B cell (primary cell): ENCODE results near the gene STPG3. TPM values are rescaled to one million over a fixed set of nuclear protein-coding genes. Genes with fewer than 3 reads are reported as not detected.
A peak's percentile ranks its signal among the peaks of the same experiment; 100 is the strongest.

Experiments
- ATAC-seq: fragments of 200-7000 bp; cut with Tn5 transposase; one replicate; pipeline ENCODE4 v1.10.0; 2021; ENCODE audit warnings: low read depth, mild to moderate bottlenecking, moderate number of reproducible peaks, moderate library complexity
- CTCF ChIA-PET: fragments of 350-600 bp; sonication (Branson Sonifier 250); formaldehyde crosslinking; loops from one replicate; lab custom pipeline; 2021; ENCODE audit warnings: antibody characterized with exemption, inconsistent platforms; lab: Charles Lee
- POLR2A ChIA-PET: fragments of 350-600 bp; sonication (Branson Sonifier 250); formaldehyde crosslinking; loops from one replicate; lab custom pipeline; 2021; ENCODE audit warnings: antibody characterized with exemption; lab: Charles Lee
- DNase-seq: peaks from one replicate; pipeline ENCODE4 v3.0.0; 2013
- H2AFZ ChIP-seq: 2 replicates; pipeline ENCODE4 v1.6.1; 2012; ENCODE audit warnings: mild to moderate bottlenecking, low read depth, low read length; ENCODE audit not compliant: insufficient read depth, poor library complexity, severe bottlenecking
- H3K27ac ChIP-seq, 2 donors: 1 replicate in 1 of 2; 2 replicates in 1 of 2; pipeline ENCODE4 v1.5.1; 2012 to 2013; ENCODE audit warnings: low read length in 2 of 2, mild to moderate bottlenecking in 2 of 2, moderate library complexity in 1 of 2
- H3K27me3 ChIP-seq, 4 experiments: fragments of 200-600 bp in 1 of 4; sonication (generic) in 1 of 4; replicated peaks in 1 of 4; 1 replicate in 2 of 4; 2 replicates in 2 of 4; pipeline versions ENCODE4 v1.6.1 to v1.7.0; 2013 to 2016; ENCODE audit warnings: low read length in 3 of 4, mild to moderate bottlenecking in 2 of 4, mixed read lengths in 1 of 4, moderate library complexity in 1 of 4; ENCODE audit not compliant: insufficient read depth in 4 of 4, control insufficient read depth in 3 of 4; ENCODE audit errors: control extremely low read depth in 1 of 4
- H3K36me3 ChIP-seq, 2 experiments: replicated peaks in 1 of 2; 1 replicate in 1 of 2; 2 replicates in 1 of 2; pipeline versions ENCODE4 v1.6.1 to v1.7.1; 2013; ENCODE audit warnings: low read length in 1 of 2; ENCODE audit not compliant: insufficient read depth in 2 of 2, control insufficient read depth in 1 of 2; ENCODE audit errors: control extremely low read depth in 1 of 2, extremely low read depth in 1 of 2
- H3K4me1 ChIP-seq, 2 donors: fragments of 200-600 bp in 1 of 2; sonication (generic) in 1 of 2; 1 replicate in 1 of 2; 2 replicates in 1 of 2; pipeline versions ENCODE4 v1.5.1 to v1.6.1; 2013 to 2017; ENCODE audit warnings: low read length in 2 of 2; ENCODE audit not compliant: control insufficient read depth in 2 of 2, insufficient read depth in 2 of 2
- H3K4me2 ChIP-seq: replicated peaks from 2 replicates; pipeline ENCODE3; 2012; ENCODE audit warnings: mild to moderate bottlenecking, low read depth, low read length; ENCODE audit not compliant: poor library complexity, severe bottlenecking
- H3K4me3 ChIP-seq, 5 experiments: fragments of 200-600 bp in 1 of 5; sonication (generic) in 1 of 5; 1 replicate in 3 of 5; 2 replicates in 2 of 5; pipeline versions ENCODE4 v1.5.1 to v1.7.0; 2011 to 2016; ENCODE audit warnings: low read length in 4 of 5, mild to moderate bottlenecking in 4 of 5, low read depth in 2 of 5, control low read depth in 1 of 5, moderate library complexity in 1 of 5; ENCODE audit not compliant: insufficient read depth in 1 of 5; ENCODE audit errors: control extremely low read depth in 1 of 5, extremely low read depth in 1 of 5
- H3K79me2 ChIP-seq: fragments of 200-600 bp; sonication (generic); one replicate; pipeline ENCODE4 v1.6.0; 2016; ENCODE audit warnings: low read length; ENCODE audit not compliant: control insufficient read depth, insufficient read depth
- H3K9ac ChIP-seq: fragments of 200-600 bp; sonication (generic); 2 replicates; pipeline ENCODE4 v1.6.1; 2017; ENCODE audit warnings: mild to moderate bottlenecking, low read length, moderate library complexity
- H3K9me3 ChIP-seq, 3 donors: one replicate each; pipeline versions ENCODE4 v1.6.1 to v1.7.1; 2013; ENCODE audit warnings: low read length in 2 of 3; ENCODE audit not compliant: control insufficient read depth in 2 of 3, insufficient read depth in 1 of 3; ENCODE audit errors: control extremely low read depth in 1 of 3
- H4K20me1 ChIP-seq: 2 replicates; pipeline ENCODE4 v1.6.0; 2012; ENCODE audit warnings: mild to moderate bottlenecking, low read length; ENCODE audit not compliant: insufficient read depth, control insufficient read depth, poor library complexity, severe bottlenecking
- H3K27ac Mint-ChIP-seq: one replicate; pipeline ENCODE4 v1.8.0; 2021; ENCODE audit warnings: mixed read lengths
- H3K27me3 Mint-ChIP-seq: one replicate; pipeline ENCODE4 v1.8.0; 2021; ENCODE audit warnings: mixed read lengths
- H3K4me1 Mint-ChIP-seq: one replicate; pipeline ENCODE4 v1.8.0; 2021; ENCODE audit warnings: mixed read lengths
- H3K4me3 Mint-ChIP-seq: one replicate; pipeline ENCODE4 v1.8.0; 2021; ENCODE audit warnings: mixed read lengths
- H3K9me3 Mint-ChIP-seq: one replicate; pipeline ENCODE4 v1.8.0; 2022; ENCODE audit warnings: mixed read lengths; ENCODE audit not compliant: insufficient read depth
- EZH2 ChIP-seq: IDR thresholded peaks from 2 replicates; pipeline ENCODE4 v1.6.1; 2012; ENCODE audit warnings: borderline replicate concordance, low read depth, mild to moderate bottlenecking, moderate library complexity, low read length; ENCODE audit not compliant: insufficient read depth, poor library complexity, severe bottlenecking
- whole genome bisulfite sequencing: methylation state at CpG from one replicate; pipeline ENCODE4 v1.1.5; 2013; ENCODE audit warnings: missing lambda C conversion rate; ENCODE audit not compliant: insufficient coverage; 5-methylcytosine and 5-hydroxymethylcytosine counted together
- intact Hi-C: fragments of 100-400 bp; cut with micrococcal nuclease; formaldehyde crosslinking; loops from one replicate; pipeline ENCODE4 v1.10.0; 2022
- polyA plus RNA-seq: library from polyadenylated mRNA; depleted of rRNA; stranded (reverse); fragments of >200 nt; gene quantifications from 2 replicates; pipeline ENCODE4 v1.2.3, GENCODE V29; 2012
- total RNA-seq, 2 donors: library from RNA; stranded (reverse); fragments of 120-200 nt in 1 of 2; gene quantifications; 1 replicate in 1 of 2; 2 replicates in 1 of 2; pipeline versions ENCODE4 v1.2.3 to v1.2.4, GENCODE V29; 2013 to 2022
- TF ChIP-seq, protein P1 (sequence below): fragments of 200-600 bp; IDR thresholded peaks from one replicate; pipeline ENCODE4 v1.8.0; 2022; ENCODE audit warnings: antibody characterized with exemption, mild to moderate bottlenecking

STPG3 gene
- total and polyA plus RNA-seq, 2 donors (not counting 1 experiment from before 2014, with no cell fraction given), result not detected

DNA sequence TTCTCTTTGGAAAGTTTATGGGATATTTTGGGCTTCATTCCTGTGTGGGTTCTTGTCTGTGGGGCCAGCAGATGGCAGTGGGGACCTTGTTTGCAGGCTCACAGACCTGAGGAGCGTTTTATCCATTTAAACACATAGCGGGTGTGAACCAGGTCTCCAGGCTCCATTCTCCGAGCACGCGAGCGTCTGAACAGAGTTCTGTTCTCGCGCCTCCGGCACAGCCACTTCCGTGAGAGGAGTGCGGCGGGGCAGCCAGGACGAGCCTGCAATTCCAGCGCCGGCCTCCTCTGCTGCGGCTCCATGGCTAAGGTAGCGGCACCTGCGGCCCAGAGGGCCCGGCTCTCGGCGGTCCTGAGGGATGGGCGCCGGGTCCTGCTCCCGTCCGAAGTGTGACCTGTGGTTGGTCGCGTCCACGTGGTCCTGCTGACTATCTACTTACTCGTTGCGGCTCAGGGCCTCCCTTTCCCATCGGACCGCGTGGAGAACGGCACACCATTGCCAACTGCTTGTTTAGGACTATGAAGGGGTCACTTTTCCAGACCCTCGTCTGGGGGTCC lies 43.7 kb downstream of the STPG3 start:
- H3K4me1 Mint-ChIP-seq, result peaks cover 15% of the 10 kb centered on the region
- Histone ChIP-seq H3K4me1 (peaks cover 26 to 28% of the 10 kb centered on the region in 2 donors), H3K27ac (no peak overlapping the region), H3K4me2 (peak overlapping the region; percentile 95), H3K36me3 (no peaks in the 10 kb centered on the region), H3K79me2 (no peaks in the 10 kb centered on the region), H2AFZ (peak overlapping the region; percentile 64), H3K9me3 (peaks cover 0 to 27% (median 4%) of the 10 kb centered on the region in 3 donors), H4K20me1 (peaks cover 9% of the 10 kb centered on the region), H3K27me3 (peaks cover 0 to 53% (median 30%) of the 10 kb centered on the region in 4 experiments), H3K4me3 (peak overlapping the region in 4 of 5 experiments; percentile 21 to 55 (median 40)), H3K9ac (peak overlapping the region; percentile 55)
- H3K9me3 Mint-ChIP-seq, result no peaks in the 10 kb centered on the region
- DNase-seq, result peak; percentile 53
- WGBS, result 18% methylated on average over 35 of the region's 35 CpGs
- ChIA-PET CTCF (interaction anchor here (1.3 kb wide), 1 partner anchor 18 kb away, joined by 3 read pairs; no protein-coding TSS in a partner anchor), POLR2A (interaction anchor here (0.5 to 0.6 kb wide), 2 partner anchors 253 to 387 kb away, joined by 3 to 6 read pairs; no protein-coding TSS in a partner anchor)
- peaks cover 28% of the 10 kb centered on the region for H3K27me3 Mint-ChIP-seq
- TF ChIP-seq, protein P1, sequence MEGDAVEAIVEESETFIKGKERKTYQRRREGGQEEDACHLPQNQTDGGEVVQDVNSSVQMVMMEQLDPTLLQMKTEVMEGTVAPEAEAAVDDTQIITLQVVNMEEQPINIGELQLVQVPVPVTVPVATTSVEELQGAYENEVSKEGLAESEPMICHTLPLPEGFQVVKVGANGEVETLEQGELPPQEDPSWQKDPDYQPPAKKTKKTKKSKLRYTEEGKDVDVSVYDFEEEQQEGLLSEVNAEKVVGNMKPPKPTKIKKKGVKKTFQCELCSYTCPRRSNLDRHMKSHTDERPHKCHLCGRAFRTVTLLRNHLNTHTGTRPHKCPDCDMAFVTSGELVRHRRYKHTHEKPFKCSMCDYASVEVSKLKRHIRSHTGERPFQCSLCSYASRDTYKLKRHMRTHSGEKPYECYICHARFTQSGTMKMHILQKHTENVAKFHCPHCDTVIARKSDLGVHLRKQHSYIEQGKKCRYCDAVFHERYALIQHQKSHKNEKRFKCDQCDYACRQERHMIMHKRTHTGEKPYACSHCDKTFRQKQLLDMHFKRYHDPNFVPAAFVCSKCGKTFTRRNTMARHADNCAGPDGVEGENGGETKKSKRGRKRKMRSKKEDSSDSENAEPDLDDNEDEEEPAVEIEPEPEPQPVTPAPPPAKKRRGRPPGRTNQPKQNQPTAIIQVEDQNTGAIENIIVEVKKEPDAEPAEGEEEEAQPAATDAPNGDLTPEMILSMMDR, result no peak
- no peak for TF ChIP-seq EZH2
- intact Hi-C loops, result loop anchor here (1.0 to 10.0 kb wide), 2 partner anchors 151 to 240 kb away; no protein-coding TSS in a partner anchor
- H3K27ac Mint-ChIP-seq, result peak overlapping the region; percentile 26
- H3K4me3 Mint-ChIP-seq, result peak overlapping the region; percentile 73
- peak; percentile 12 for ATAC-seq

DNA sequence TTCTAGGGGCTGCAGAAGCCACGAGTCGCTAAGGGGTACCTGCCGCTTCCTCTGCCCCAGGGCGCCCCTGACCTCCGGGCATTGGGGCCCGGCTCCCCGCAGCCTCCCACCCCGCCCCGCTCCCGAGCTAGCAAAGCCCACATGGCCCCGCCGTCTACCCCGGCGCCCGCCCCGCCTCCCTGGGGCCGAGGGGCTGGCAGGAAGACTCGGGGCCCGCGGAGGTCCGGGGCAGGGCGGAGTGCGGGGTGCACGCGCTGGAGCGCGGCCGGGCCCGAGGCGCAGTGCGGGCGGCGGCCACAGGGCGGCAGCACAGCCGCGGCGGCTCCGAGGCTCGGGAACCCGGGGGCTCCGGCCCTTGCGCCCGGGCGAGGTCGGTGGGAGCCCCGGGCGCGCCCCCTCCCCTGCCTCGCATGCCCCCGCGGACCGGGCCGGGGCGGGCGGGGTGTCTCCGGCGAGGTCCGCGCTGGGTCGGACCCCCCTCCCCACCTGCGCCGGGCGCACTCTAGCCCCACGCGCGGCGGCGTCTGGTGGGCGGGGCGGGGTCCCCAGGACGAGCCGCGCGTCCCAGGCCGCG lies 44.2 kb downstream of the STPG3 start:
- Histone ChIP-seq H3K9me3 (peaks cover 0 to 30% (median 4%) of the 10 kb centered on the region in 3 donors), H3K4me3 (peak overlapping the region in 4 of 5 experiments; percentile 21 to 55 (median 40)), H2AFZ (peak overlapping the region; percentile 64), H3K27ac (no peak overlapping the region), H3K9ac (peak overlapping the region; percentile 55), H3K27me3 (peaks cover 0 to 59% (median 35%) of the 10 kb centered on the region in 4 experiments), H4K20me1 (peaks cover 9% of the 10 kb centered on the region), H3K4me2 (peak overlapping the region; percentile 95), H3K79me2 (no peaks in the 10 kb centered on the region), H3K36me3 (no peaks in the 10 kb centered on the region), H3K4me1 (peaks cover 29% of the 10 kb centered on the region in 2 donors)
- POLR2A ChIA-PET, result interaction anchor here (0.6 kb wide), 2 partner anchors 41 to 387 kb away, joined by 3 to 5 read pairs; no protein-coding TSS in a partner anchor
- H3K4me1 Mint-ChIP-seq, result peaks cover 18% of the 10 kb centered on the region
- TF ChIP-seq, protein P1, result peak; percentile 59
- TF ChIP-seq EZH2, result no peak
- peaks cover 32% of the 10 kb centered on the region for H3K27me3 Mint-ChIP-seq
- no peaks in the 10 kb centered on the region for H3K9me3 Mint-ChIP-seq
- peak; percentile 80 for DNase-seq
- H3K27ac Mint-ChIP-seq, result no peak overlapping the region
- intact Hi-C loops, result loop anchor here (1.0 to 10.0 kb wide), 2 partner anchors 150 to 239 kb away; no protein-coding TSS in a partner anchor
- CTCF ChIA-PET, result no interaction called here
- WGBS, result 2% methylated on average over 75 of the region's 76 CpGs
- ATAC-seq, result peak; percentile 85
- H3K4me3 Mint-ChIP-seq, result peak overlapping the region; percentile 73
